Common myeloid progenitor, CD34-positive (primary cell): ENCODE data around the gene FGFR1OP2.

Source experiments
- CTCF ChIA-PET: fragments of 350-600 bp; sonication (Branson Sonifier 250); formaldehyde crosslinking; loops from one replicate; lab custom pipeline; 2021; ENCODE audit warnings: antibody characterized with exemption; lab: Charles Lee
- POLR2A ChIA-PET: fragments of 350-600 bp; sonication (Branson Sonifier 250); formaldehyde crosslinking; loops from one replicate; lab custom pipeline; 2021; ENCODE audit warnings: antibody characterized with exemption; lab: Charles Lee
- DNase-seq, 3 donors: peaks; one replicate each; pipeline versions ENCODE4 v3.0.0 to v3.0.0-alpha.2; 2013
- H3K27ac ChIP-seq, 2 experiments: 1 replicate in 1 of 2; 2 replicates in 1 of 2; pipeline ENCODE4 v1.7.0; 2013; ENCODE audit warnings: inconsistent platforms in 2 of 2, low read length in 2 of 2, mild to moderate bottlenecking in 2 of 2, low read depth in 1 of 2, moderate library complexity in 1 of 2; ENCODE audit not compliant: severe bottlenecking in 2 of 2, insufficient read depth in 1 of 2, poor library complexity in 1 of 2
- H3K27me3 ChIP-seq, 5 experiments: replicated peaks in 2 of 5; 1 replicate in 3 of 5; 2 replicates in 2 of 5; pipeline versions ENCODE4 v1.6.1 to v1.7.0; 2013; ENCODE audit warnings: low read length in 4 of 5, mild to moderate bottlenecking in 2 of 5, moderate library complexity in 2 of 5, inconsistent platforms in 1 of 5; ENCODE audit not compliant: insufficient read depth in 5 of 5, control insufficient read depth in 4 of 5
- H3K36me3 ChIP-seq, 4 experiments: 1 replicate in 2 of 4; 2 replicates in 2 of 4; pipeline versions ENCODE4 v1.6.1 to v1.7.0; 2013; ENCODE audit warnings: low read length in 3 of 4, control low read depth in 1 of 4, mild to moderate bottlenecking in 1 of 4; ENCODE audit not compliant: control insufficient read depth in 4 of 4, insufficient read depth in 4 of 4
- H3K4me1 ChIP-seq, 4 experiments: 1 replicate in 3 of 4; 2 replicates in 1 of 4; pipeline versions ENCODE4 v1.6.1 to v1.7.1; 2013; ENCODE audit warnings: low read length in 3 of 4, mild to moderate bottlenecking in 3 of 4, control low read depth in 1 of 4, inconsistent platforms in 1 of 4, moderate library complexity in 1 of 4; ENCODE audit not compliant: control insufficient read depth in 4 of 4, insufficient read depth in 4 of 4; ENCODE audit errors: control extremely low read depth in 1 of 4
- H3K4me3 ChIP-seq, 7 experiments: 1 replicate in 4 of 7; 2 replicates in 3 of 7; pipeline versions ENCODE4 v1.5.1 to v1.7.0; 2013; ENCODE audit warnings: mild to moderate bottlenecking in 7 of 7, low read length in 6 of 7, moderate library complexity in 6 of 7, inconsistent platforms in 2 of 7, low read depth in 2 of 7, control low read depth in 1 of 7; ENCODE audit not compliant: insufficient read depth in 4 of 7, control insufficient read depth in 1 of 7; ENCODE audit errors: extremely low read depth in 1 of 7
- H3K9me3 ChIP-seq, 5 experiments: 1 replicate in 4 of 5; 2 replicates in 1 of 5; pipeline versions ENCODE4 v1.6.1 to v1.7.1; 2013; ENCODE audit warnings: low read length in 4 of 5, mild to moderate bottlenecking in 2 of 5, inconsistent platforms in 1 of 5, low read depth in 1 of 5, moderate library complexity in 1 of 5; ENCODE audit not compliant: control insufficient read depth in 4 of 5, insufficient read depth in 2 of 5; ENCODE audit errors: control extremely low read depth in 1 of 5
- WGBS: methylation state at CpG from one replicate; pipeline ENCODE4 v1.1.5; 2013; ENCODE audit not compliant: insufficient coverage; 5-methylcytosine and 5-hydroxymethylcytosine counted together

The FGFR1OP2 gene

DNA sequence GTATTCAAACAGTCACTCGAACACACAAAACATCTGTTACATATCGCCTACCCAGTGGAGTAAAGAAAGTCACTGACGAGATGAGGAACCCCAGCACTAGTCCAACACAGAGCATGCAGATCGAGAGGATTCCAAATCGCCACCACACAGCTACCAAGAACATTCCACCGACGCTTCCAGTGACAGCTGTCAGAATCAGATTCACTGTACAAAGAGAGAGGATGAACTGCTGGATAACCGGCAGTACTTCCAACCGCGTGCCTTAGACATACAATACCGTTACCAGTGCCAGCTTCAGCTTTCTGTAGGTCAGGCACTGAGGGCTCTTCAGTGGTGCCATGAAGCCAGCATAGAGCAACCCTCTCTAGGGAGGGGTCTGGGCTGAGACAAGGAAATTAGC lies 41.5 kb downstream of the FGFR1OP2 start:
- CTCF ChIA-PET = interaction anchor here (1.1 to 4.6 kb wide), 3 partner anchors 8 to 17 kb away, joined by 4 to 17 read pairs (median 8); no protein-coding TSS in a partner anchor
- WGBS = 97% methylated on average over 11 of the region's 11 CpGs

GRCh38 chr12:26982866-26983265 lies 44.6 kb downstream of the FGFR1OP2 start:
- H3K27ac ChIP-seq = no peak overlapping the region
- ChIA-PET CTCF (no interaction called here), POLR2A (interaction anchor here (0.6 kb wide), 1 partner anchor 221 kb away, joined by 3 read pairs; no protein-coding TSS in a partner anchor)
- H3K36me3 ChIP-seq = peaks cover 14 to 73% (median 44%) of the 10 kb centered on the region in 4 experiments
- no peak for DNase-seq
- peaks cover 0 to 6% (median 5%) of the 10 kb centered on the region in 4 experiments for H3K4me1 ChIP-seq
- H3K27me3 ChIP-seq = no peaks in the 10 kb centered on the region
- no peaks in the 10 kb centered on the region for H3K9me3 ChIP-seq
- no CpG with 5 or more reads among the region's 2 CpGs for WGBS
- H3K4me3 ChIP-seq = no peak overlapping the region

More for the DNA sequence above, 41.5 kb downstream of the FGFR1OP2 start:
- no peaks in the 10 kb centered on the region for H3K9me3 ChIP-seq
- POLR2A ChIA-PET = no interaction called here
- no peak overlapping the region for H3K27ac ChIP-seq
- no peaks in the 10 kb centered on the region for H3K27me3 ChIP-seq
- peaks cover 21 to 78% (median 53%) of the 10 kb centered on the region in 4 experiments for H3K36me3 ChIP-seq
- H3K4me1 ChIP-seq = peaks cover 0 to 7% (median 2%) of the 10 kb centered on the region in 4 experiments
- DNase-seq = no peak
- no peak overlapping the region for H3K4me3 ChIP-seq

- H3K4me3 ChIP-seq = no peak overlapping the region
- ChIA-PET POLR2A (interaction anchor here (0.8 kb wide), 1 partner anchor 9 kb away, joined by 3 read pairs; no protein-coding TSS in a partner anchor), CTCF (interaction anchor here (1.0 to 1.1 kb wide), 2 partner anchors 10 to 23 kb away, joined by 3 read pairs; no protein-coding TSS in a partner anchor)
- H3K4me1 ChIP-seq = peaks cover 0 to 6% (median 5%) of the 10 kb centered on the region in 4 experiments
- 98% methylated on average over 7 of the region's 10 CpGs for WGBS
- DNase-seq = peak; percentile 63 to 86 (median 86)
- no peaks in the 10 kb centered on the region for H3K9me3 ChIP-seq
- H3K27ac ChIP-seq = peak overlapping the region; percentile 25 to 66
- H3K27me3 ChIP-seq = no peaks in the 10 kb centered on the region
- H3K36me3 ChIP-seq = peaks cover 4 to 70% (median 46%) of the 10 kb centered on the region in 4 experiments
These were observed 49.6 kb downstream of the FGFR1OP2 start for GRCh38 chr12:26987634-26988424.

GRCh38 chr12:26988703-26989102 lies 50.4 kb downstream of the FGFR1OP2 start:
- Histone ChIP-seq H3K36me3 (peaks cover 4 to 74% (median 48%) of the 10 kb centered on the region in 4 experiments), H3K27ac (no peak overlapping the region), H3K4me3 (no peak overlapping the region), H3K27me3 (no peaks in the 10 kb centered on the region), H3K9me3 (no peaks in the 10 kb centered on the region), H3K4me1 (peaks cover 0 to 6% (median 5%) of the 10 kb centered on the region in 4 experiments)
- WGBS = 100% methylated on average over 1 of the region's 4 CpGs
- ChIA-PET CTCF (interaction anchor here (1.0 to 1.1 kb wide), 3 partner anchors 11 to 22 kb away, joined by 3 read pairs; no protein-coding TSS in a partner anchor), POLR2A (interaction anchor here (0.7 to 0.8 kb wide), 2 partner anchors 8 to 35 kb away, joined by 3 read pairs; no protein-coding TSS in a partner anchor)
- no peak for DNase-seq

DNA sequence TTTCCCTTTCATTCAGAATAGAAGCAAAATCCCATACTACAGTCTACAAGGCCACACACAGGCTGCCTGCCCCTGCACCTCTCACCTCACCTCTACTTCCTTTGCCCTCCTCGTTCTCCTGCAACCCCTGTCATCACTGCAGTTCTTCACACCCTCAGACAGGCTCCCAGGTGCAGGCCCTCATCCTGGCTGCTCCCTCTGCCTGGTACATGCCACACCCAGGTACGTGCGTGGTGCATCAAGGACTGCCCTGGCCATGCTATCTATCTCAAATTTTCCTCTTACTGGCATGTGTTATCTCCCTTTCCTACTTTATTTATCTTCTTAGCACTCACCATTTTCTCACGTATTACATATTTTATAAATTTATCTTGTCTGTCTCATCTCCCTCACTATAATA lies 51.6 kb downstream of the FGFR1OP2 start:
- ChIA-PET POLR2A (no interaction called here), CTCF (interaction anchor here (1.0 to 1.5 kb wide), 6 partner anchors 9 to 25 kb away, joined by 3 to 6 read pairs (median 4); partner anchors contain the start of gene TM7SF3)
- Histone ChIP-seq H3K9me3 (no peaks in the 10 kb centered on the region), H3K4me3 (no peak overlapping the region), H3K27me3 (no peaks in the 10 kb centered on the region), H3K27ac (no peak overlapping the region), H3K36me3 (peaks cover 6 to 78% (median 51%) of the 10 kb centered on the region in 4 experiments), H3K4me1 (peaks cover 0 to 6% (median 5%) of the 10 kb centered on the region in 4 experiments)
- WGBS = 70% methylated on average over 3 of the region's 4 CpGs
- no peak for DNase-seq

- H3K4me3 ChIP-seq = no peak overlapping the region
- DNase-seq = no peak
- no peak overlapping the region for H3K27ac ChIP-seq
- H3K4me1 ChIP-seq = peaks cover 4 to 11% (median 7%) of the 10 kb centered on the region in 4 experiments
- ChIA-PET POLR2A (no interaction called here), CTCF (interaction anchor here (0.7 to 2.2 kb wide), 5 partner anchors 9 to 35 kb away, joined by 4 to 6 read pairs (median 5); no protein-coding TSS in a partner anchor)
- peaks cover 9 to 82% (median 49%) of the 10 kb centered on the region in 4 experiments for H3K36me3 ChIP-seq
- WGBS = no CpG with 5 or more reads among the region's 4 CpGs
- no peaks in the 10 kb centered on the region for H3K27me3 ChIP-seq
- H3K9me3 ChIP-seq = no peaks in the 10 kb centered on the region
These were observed 53.6 kb downstream of the FGFR1OP2 start for GRCh38 chr12:26991826-26992225.
